ENCODE data around the gene ZFYVE9. TPM values are rescaled to one million over a fixed set of nuclear protein-coding genes. Genes with fewer than 3 reads are reported as not detected.
A peak's percentile ranks its signal among the peaks of the same experiment; 100 is the strongest.

ZFYVE9 gene
- total and polyA plus RNA-seq, 9 of the 15 experiments (the other 6 are each of a cell fraction or from before 2014, with no cell fraction given) = 0.52 to 14.4 (median 8.9) TPM

DNA sequence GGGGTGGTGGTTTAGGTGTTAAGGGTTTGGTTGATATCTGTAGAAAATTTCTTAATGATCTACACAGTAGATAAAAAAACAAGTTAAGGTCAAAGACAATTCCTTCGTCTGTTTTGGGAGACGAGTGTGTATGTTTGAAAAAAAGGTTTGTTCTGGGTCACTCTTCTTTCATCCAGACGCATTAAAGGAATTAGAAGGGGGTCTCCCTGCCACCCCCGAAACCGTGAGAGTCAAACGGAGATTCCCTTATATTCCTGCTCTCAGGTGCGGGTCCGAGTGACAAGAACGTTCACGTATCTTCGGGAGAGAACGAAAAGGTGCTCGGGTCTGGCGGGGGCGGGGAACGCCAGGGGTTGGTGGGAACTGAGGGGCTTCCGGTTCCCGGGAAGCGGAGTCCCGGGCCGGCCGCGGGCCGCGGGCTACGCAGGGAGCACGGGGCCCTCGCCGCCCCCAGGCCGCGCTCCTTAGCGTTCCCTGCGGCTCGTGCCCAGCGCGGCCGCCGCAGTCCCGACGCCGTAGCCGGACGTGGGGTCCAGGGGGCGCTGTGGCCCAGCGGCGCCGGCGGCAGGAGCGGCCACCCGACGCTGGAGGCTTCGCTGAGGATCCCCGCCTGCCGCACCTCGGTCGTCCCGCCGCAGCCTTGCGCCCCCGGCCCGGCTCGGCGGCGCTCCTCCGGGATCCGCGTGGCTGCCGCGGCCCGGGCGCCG lies at the start of gene ZFYVE9 (continued):
- TF ChIP-seq DDX20 (tag; IDR thresholded peaks at IDR 0.05; ENCODE audit: low read depth) (no peak), MED1 (CRISPR knock-in tag; IDR thresholded peaks at IDR 0.05; ENCODE audit: borderline replicate concordance) (no peak), SMAD3 (CRISPR knock-in tag; conservative IDR thresholded peaks at IDR 0.05) (no peak), ZNF408 (CRISPR knock-in tag; IDR thresholded peaks at IDR 0.05; ENCODE audit: low read depth) (no peak), ZNF134 (CRISPR knock-in tag; conservative IDR thresholded peaks at IDR 0.05) (no peak), HDGF (IDR thresholded peaks at IDR 0.05) (no peak), RNF2 (IDR thresholded peaks at IDR 0.05) (no peak), HNRNPK (IDR thresholded peaks at IDR 0.05; ENCODE audit: low read depth, low read length, poor library complexity, severe bottlenecking) (no peak), ZNF384 (IDR thresholded peaks at IDR 0.05; ENCODE audit: low read depth, low read length) (no peak; the same call in 1 of the 2 replicates), CREB1 (IDR thresholded peaks at IDR 0.05) (peak; percentile 27), CREB1 (CRISPR knock-in tag; IDR thresholded peaks at IDR 0.05) (peak; percentile 39; the same call in 1 of the 2 replicates), CXXC5 (CRISPR knock-in tag; IDR thresholded peaks at IDR 0.05) (peak; percentile 99), RFX1 (IDR thresholded peaks at IDR 0.05) (no peak), HNRNPH1 (optimal IDR thresholded peaks at IDR 0.05; ENCODE audit: low read depth, low read length) (no peak), ZNF766 (CRISPR knock-in tag; conservative IDR thresholded peaks at IDR 0.05) (peak; percentile 70; the same call in 1 of the 2 replicates)
- TF ChIP-seq, protein P1, sequence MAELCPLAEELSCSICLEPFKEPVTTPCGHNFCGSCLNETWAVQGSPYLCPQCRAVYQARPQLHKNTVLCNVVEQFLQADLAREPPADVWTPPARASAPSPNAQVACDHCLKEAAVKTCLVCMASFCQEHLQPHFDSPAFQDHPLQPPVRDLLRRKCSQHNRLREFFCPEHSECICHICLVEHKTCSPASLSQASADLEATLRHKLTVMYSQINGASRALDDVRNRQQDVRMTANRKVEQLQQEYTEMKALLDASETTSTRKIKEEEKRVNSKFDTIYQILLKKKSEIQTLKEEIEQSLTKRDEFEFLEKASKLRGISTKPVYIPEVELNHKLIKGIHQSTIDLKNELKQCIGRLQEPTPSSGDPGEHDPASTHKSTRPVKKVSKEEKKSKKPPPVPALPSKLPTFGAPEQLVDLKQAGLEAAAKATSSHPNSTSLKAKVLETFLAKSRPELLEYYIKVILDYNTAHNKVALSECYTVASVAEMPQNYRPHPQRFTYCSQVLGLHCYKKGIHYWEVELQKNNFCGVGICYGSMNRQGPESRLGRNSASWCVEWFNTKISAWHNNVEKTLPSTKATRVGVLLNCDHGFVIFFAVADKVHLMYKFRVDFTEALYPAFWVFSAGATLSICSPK (IDR thresholded peaks at IDR 0.05; ENCODE audit: borderline replicate concordance) = peak; percentile 65; the same call in 1 of the 2 replicates
- TF ChIP-seq, protein P2, sequence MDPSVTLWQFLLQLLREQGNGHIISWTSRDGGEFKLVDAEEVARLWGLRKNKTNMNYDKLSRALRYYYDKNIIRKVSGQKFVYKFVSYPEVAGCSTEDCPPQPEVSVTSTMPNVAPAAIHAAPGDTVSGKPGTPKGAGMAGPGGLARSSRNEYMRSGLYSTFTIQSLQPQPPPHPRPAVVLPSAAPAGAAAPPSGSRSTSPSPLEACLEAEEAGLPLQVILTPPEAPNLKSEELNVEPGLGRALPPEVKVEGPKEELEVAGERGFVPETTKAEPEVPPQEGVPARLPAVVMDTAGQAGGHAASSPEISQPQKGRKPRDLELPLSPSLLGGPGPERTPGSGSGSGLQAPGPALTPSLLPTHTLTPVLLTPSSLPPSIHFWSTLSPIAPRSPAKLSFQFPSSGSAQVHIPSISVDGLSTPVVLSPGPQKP (CRISPR knock-in tag; IDR thresholded peaks at IDR 0.05) = no peak
- TF ChIP-seq, protein P3, sequence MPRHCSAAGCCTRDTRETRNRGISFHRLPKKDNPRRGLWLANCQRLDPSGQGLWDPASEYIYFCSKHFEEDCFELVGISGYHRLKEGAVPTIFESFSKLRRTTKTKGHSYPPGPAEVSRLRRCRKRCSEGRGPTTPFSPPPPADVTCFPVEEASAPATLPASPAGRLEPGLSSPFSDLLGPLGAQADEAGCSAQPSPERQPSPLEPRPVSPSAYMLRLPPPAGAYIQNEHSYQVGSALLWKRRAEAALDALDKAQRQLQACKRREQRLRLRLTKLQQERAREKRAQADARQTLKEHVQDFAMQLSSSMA (CRISPR knock-in tag; IDR thresholded peaks at IDR 0.05) = no peak
- TF ChIP-seq, protein P4, sequence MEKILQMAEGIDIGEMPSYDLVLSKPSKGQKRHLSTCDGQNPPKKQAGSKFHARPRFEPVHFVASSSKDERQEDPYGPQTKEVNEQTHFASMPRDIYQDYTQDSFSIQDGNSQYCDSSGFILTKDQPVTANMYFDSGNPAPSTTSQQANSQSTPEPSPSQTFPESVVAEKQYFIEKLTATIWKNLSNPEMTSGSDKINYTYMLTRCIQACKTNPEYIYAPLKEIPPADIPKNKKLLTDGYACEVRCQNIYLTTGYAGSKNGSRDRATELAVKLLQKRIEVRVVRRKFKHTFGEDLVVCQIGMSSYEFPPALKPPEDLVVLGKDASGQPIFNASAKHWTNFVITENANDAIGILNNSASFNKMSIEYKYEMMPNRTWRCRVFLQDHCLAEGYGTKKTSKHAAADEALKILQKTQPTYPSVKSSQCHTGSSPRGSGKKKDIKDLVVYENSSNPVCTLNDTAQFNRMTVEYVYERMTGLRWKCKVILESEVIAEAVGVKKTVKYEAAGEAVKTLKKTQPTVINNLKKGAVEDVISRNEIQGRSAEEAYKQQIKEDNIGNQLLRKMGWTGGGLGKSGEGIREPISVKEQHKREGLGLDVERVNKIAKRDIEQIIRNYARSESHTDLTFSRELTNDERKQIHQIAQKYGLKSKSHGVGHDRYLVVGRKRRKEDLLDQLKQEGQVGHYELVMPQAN (IDR thresholded peaks at IDR 0.05; ENCODE audit: borderline replicate concordance) = no peak
- TF ChIP-seq, protein P5, sequence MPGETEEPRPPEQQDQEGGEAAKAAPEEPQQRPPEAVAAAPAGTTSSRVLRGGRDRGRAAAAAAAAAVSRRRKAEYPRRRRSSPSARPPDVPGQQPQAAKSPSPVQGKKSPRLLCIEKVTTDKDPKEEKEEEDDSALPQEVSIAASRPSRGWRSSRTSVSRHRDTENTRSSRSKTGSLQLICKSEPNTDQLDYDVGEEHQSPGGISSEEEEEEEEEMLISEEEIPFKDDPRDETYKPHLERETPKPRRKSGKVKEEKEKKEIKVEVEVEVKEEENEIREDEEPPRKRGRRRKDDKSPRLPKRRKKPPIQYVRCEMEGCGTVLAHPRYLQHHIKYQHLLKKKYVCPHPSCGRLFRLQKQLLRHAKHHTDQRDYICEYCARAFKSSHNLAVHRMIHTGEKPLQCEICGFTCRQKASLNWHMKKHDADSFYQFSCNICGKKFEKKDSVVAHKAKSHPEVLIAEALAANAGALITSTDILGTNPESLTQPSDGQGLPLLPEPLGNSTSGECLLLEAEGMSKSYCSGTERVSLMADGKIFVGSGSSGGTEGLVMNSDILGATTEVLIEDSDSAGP (CRISPR knock-in tag; IDR thresholded peaks at IDR 0.05) = no peak
- TF ChIP-seq, protein P6, sequence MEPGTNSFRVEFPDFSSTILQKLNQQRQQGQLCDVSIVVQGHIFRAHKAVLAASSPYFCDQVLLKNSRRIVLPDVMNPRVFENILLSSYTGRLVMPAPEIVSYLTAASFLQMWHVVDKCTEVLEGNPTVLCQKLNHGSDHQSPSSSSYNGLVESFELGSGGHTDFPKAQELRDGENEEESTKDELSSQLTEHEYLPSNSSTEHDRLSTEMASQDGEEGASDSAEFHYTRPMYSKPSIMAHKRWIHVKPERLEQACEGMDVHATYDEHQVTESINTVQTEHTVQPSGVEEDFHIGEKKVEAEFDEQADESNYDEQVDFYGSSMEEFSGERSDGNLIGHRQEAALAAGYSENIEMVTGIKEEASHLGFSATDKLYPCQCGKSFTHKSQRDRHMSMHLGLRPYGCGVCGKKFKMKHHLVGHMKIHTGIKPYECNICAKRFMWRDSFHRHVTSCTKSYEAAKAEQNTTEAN (CRISPR knock-in tag; IDR thresholded peaks at IDR 0.05) = no peak

Data from K562 (cell line).